Loucy (cell line): ENCODE measurements around the gene USP53.

ENCODE experiments used
- H2AFZ ChIP-seq: fragments of 200-600 bp; sonication (generic); 2 replicates; pipeline ENCODE4 v1.6.0; 2016; ENCODE audit warnings: antibody characterized with exemption, mild to moderate bottlenecking, low read length, moderate library complexity
- H3F3A ChIP-seq: fragments of 200-600 bp; 2 replicates; pipeline ENCODE4 v1.6.0; 2016; ENCODE audit warnings: antibody characterized with exemption, low read depth, mild to moderate bottlenecking
- H3K27me3 ChIP-seq: fragments of 200-600 bp; sonication (generic); 2 replicates; pipeline ENCODE4 v1.6.1; 2014; ENCODE audit warnings: low read length, mild to moderate bottlenecking; ENCODE audit not compliant: insufficient read depth, poor library complexity, severe bottlenecking
- H3K36me3 ChIP-seq: fragments of 200-600 bp; sonication (generic); 2 replicates; pipeline ENCODE4 v1.6.1; 2016; ENCODE audit warnings: low read length; ENCODE audit not compliant: insufficient read depth
- H3K4me1 ChIP-seq: fragments of 200-600 bp; sonication (generic); 2 replicates; pipeline ENCODE4 v1.5.1; 2014; ENCODE audit warnings: low read length, mild to moderate bottlenecking; ENCODE audit not compliant: insufficient read depth, poor library complexity, severe bottlenecking
- H3K4me2 ChIP-seq: fragments of 200-600 bp; sonication (generic); 2 replicates; pipeline ENCODE4 v1.6.0; 2014; ENCODE audit warnings: antibody characterized with exemption, low read length, low read depth, mild to moderate bottlenecking; ENCODE audit not compliant: poor library complexity, severe bottlenecking
- H3K4me3 ChIP-seq: fragments of 200-600 bp; sonication (generic); 2 replicates; pipeline ENCODE4 v1.5.1; 2014; ENCODE audit warnings: low read length, mild to moderate bottlenecking, mixed read lengths; ENCODE audit not compliant: poor library complexity, severe bottlenecking
- H3K79me2 ChIP-seq: fragments of 200-600 bp; sonication (generic); 2 replicates; pipeline ENCODE4 v1.6.1; 2014; ENCODE audit warnings: low read length; ENCODE audit not compliant: insufficient read depth
- H3K9ac ChIP-seq: fragments of 200-600 bp; sonication (generic); 2 replicates; pipeline ENCODE4 v1.6.0; 2014; ENCODE audit warnings: mild to moderate bottlenecking, low read depth, low read length, moderate library complexity; ENCODE audit not compliant: poor library complexity, severe bottlenecking
- H3K9me2 ChIP-seq: fragments of 200-600 bp; sonication (generic); replicated peaks from 2 replicates; pipeline ENCODE4 v1.6.1; 2016; ENCODE audit warnings: low read depth, low read length, mixed read lengths
- H3K9me3 ChIP-seq: fragments of 200-600 bp; sonication (generic); 2 replicates; pipeline ENCODE4 v1.6.1; 2014; ENCODE audit warnings: mild to moderate bottlenecking, antibody characterized with exemption, low read length, low read depth; ENCODE audit not compliant: insufficient read depth
- H4K20me1 ChIP-seq: fragments of 200-600 bp; sonication (generic); 2 replicates; pipeline ENCODE4 v1.6.0; 2014; ENCODE audit warnings: antibody characterized with exemption, low read length, mild to moderate bottlenecking; ENCODE audit not compliant: insufficient read depth, poor library complexity, severe bottlenecking
- CTCF ChIP-seq: fragments of 200-600 bp; sonication (generic); conservative IDR thresholded peaks from 2 replicates; pipeline ENCODE4 v1.5.1; 2014; ENCODE audit warnings: mild to moderate bottlenecking, antibody characterized with exemption, low read length
- EZH2phosphoT487 ChIP-seq: fragments of 200-600 bp; IDR thresholded peaks from 2 replicates; pipeline ENCODE4 v1.6.1; 2018; ENCODE audit warnings: antibody characterized with exemption, mild to moderate bottlenecking, moderate library complexity, borderline replicate concordance

USP53 gene

GRCh38 chr4:119233750-119234149, 21.2 kb downstream of the USP53 start:
- Histone ChIP-seq H3F3A (no peaks in the 10 kb centered on the region), H3K27me3 (no peaks in the 10 kb centered on the region), H2AFZ (no peak overlapping the region), H3K79me2 (no peaks in the 10 kb centered on the region), H3K4me3 (no peak overlapping the region), H3K9me3 (no peaks in the 10 kb centered on the region), H4K20me1 (no peaks in the 10 kb centered on the region), H3K9ac (no peak overlapping the region), H3K4me1 (no peaks in the 10 kb centered on the region), H3K4me2 (no peak overlapping the region), H3K9me2 (no peaks in the 10 kb centered on the region), H3K36me3 (no peaks in the 10 kb centered on the region)
- TF ChIP-seq EZH2phosphoT487: no peak
- no peak for TF ChIP-seq CTCF

GRCh38 chr4:119237201-119237600, 24.7 kb downstream of the USP53 start:
- H3K9me2 ChIP-seq: no peaks in the 10 kb centered on the region
- H3K4me3 ChIP-seq: no peak overlapping the region
- no peaks in the 10 kb centered on the region for H3K36me3 ChIP-seq
- no peaks in the 10 kb centered on the region for H3F3A ChIP-seq
- H3K4me2 ChIP-seq: no peak overlapping the region
- H3K9me3 ChIP-seq: no peaks in the 10 kb centered on the region
- H3K4me1 ChIP-seq: no peaks in the 10 kb centered on the region
- H3K27me3 ChIP-seq: no peaks in the 10 kb centered on the region
- no peaks in the 10 kb centered on the region for H3K79me2 ChIP-seq
- no peak overlapping the region for H2AFZ ChIP-seq
- TF ChIP-seq CTCF (no peak), EZH2phosphoT487 (no peak)
- H4K20me1 ChIP-seq: no peaks in the 10 kb centered on the region
- H3K9ac ChIP-seq: no peak overlapping the region

- no peaks in the 10 kb centered on the region for H3K4me1 ChIP-seq
- H3K4me3 ChIP-seq: no peak overlapping the region
- no peaks in the 10 kb centered on the region for H3K36me3 ChIP-seq
- no peak overlapping the region for H3K4me2 ChIP-seq
- no peaks in the 10 kb centered on the region for H3F3A ChIP-seq
- H3K9me2 ChIP-seq: no peaks in the 10 kb centered on the region
- H3K9ac ChIP-seq: no peak overlapping the region
- H4K20me1 ChIP-seq: no peaks in the 10 kb centered on the region
- TF ChIP-seq CTCF: no peak
- no peak for TF ChIP-seq EZH2phosphoT487
- H3K9me3 ChIP-seq: no peaks in the 10 kb centered on the region
- no peak overlapping the region for H2AFZ ChIP-seq
- H3K27me3 ChIP-seq: no peaks in the 10 kb centered on the region
- no peaks in the 10 kb centered on the region for H3K79me2 ChIP-seq
Observed at GRCh38 chr4:119237642-119238041, 25.1 kb downstream of the USP53 start.
